Endothelial cell of umbilical vein (primary cell): Measurements from ENCODE around the gene SIRPG. TPM values are rescaled to one million over a fixed set of nuclear protein-coding genes. Genes with fewer than 3 reads are reported as not detected.

ENCODE experiments used
- BruUV-seq: library from RNA; stranded (reverse); fragments of 400-500 nt; replicated peaks from 2 replicates; lab custom pipeline; 2021; lab: Mats Ljungman, UMichigan
- CTCF ChIA-PET: fragments of 300-600, 350-600 bp; sonication (Branson Sonifier 250); formaldehyde crosslinking; loops from one replicate; lab custom pipeline; 2021; ENCODE audit warnings: antibody characterized with exemption, inconsistent platforms; lab: Charles Lee
- POLR2A ChIA-PET: fragments of 300-600, 350-600 bp; sonication (Branson Sonifier 250); formaldehyde crosslinking; loops from one replicate; lab custom pipeline; 2021; ENCODE audit warnings: antibody characterized with exemption, inconsistent platforms; lab: Charles Lee
- DNase-seq: peaks from one replicate; pipeline ENCODE4 v3.0.0-alpha.2; 2011; ENCODE audit warnings: low read depth, low spot score
- FAIRE-seq: peaks from 2 replicates; lab custom pipeline; 2011; peaks lifted over from hg19 to GRCh38; lab: Jason Lieb, UNC
- H2AFZ ChIP-seq: 2 replicates; pipeline ENCODE4 v1.6.0; 2012; ENCODE audit warnings: low read depth, low read length, control low read depth, inconsistent platforms
- H3K27ac ChIP-seq: 2 replicates; pipeline ENCODE4 v1.5.1; 2011; ENCODE audit warnings: low read depth, mild to moderate bottlenecking, control low read depth, low read length, moderate library complexity; ENCODE audit not compliant: insufficient read depth
- H3K27me3 ChIP-seq, 2 experiments: 2 replicates each; pipeline versions ENCODE4 v1.6.0 to v1.6.1; 2011; ENCODE audit warnings: low read length in 2 of 2, mixed read lengths in 1 of 2; ENCODE audit not compliant: control insufficient read depth in 2 of 2, insufficient read depth in 2 of 2
- H3K36me3 ChIP-seq, 2 experiments: 2 replicates in 1 of 2; 3 replicates in 1 of 2; pipeline ENCODE4 v1.5.1; 2011; ENCODE audit warnings: low read length in 2 of 2, mild to moderate bottlenecking in 1 of 2, moderate library complexity in 1 of 2; ENCODE audit not compliant: control insufficient read depth in 2 of 2, insufficient read depth in 2 of 2; ENCODE audit errors: extremely low read depth in 1 of 2
- H3K4me1 ChIP-seq: 3 replicates; pipeline ENCODE4 v1.5.1; 2011; ENCODE audit warnings: mild to moderate bottlenecking, low read length; ENCODE audit not compliant: control insufficient read depth, insufficient read depth; ENCODE audit errors: extremely low read depth
- H3K4me2 ChIP-seq: 2 replicates; pipeline ENCODE4 v1.6.1; 2011; ENCODE audit warnings: low read length, control low read depth, mixed read lengths; ENCODE audit not compliant: insufficient read depth
- H3K4me3 ChIP-seq, 3 experiments: fragments of 200-600 bp in 1 of 3; sonication (generic), shearing (Covaris generic) in 1 of 3; replicated peaks in 1 of 3; 2 replicates each; pipeline ENCODE4 v1.5.1; 2011 to 2016; ENCODE audit warnings: control low read depth in 3 of 3, low read length in 3 of 3, mild to moderate bottlenecking in 2 of 3, inconsistent platforms in 1 of 3, low read depth in 1 of 3, moderate library complexity in 1 of 3; ENCODE audit not compliant: insufficient read depth in 1 of 3
- H3K79me2 ChIP-seq: 2 replicates; pipeline ENCODE4 v1.6.0; 2012; ENCODE audit warnings: low read length, inconsistent platforms; ENCODE audit not compliant: control insufficient read depth, insufficient read depth
- H3K9ac ChIP-seq: replicated peaks from 2 replicates; pipeline ENCODE3; 2011; ENCODE audit warnings: low read length, control low read depth; ENCODE audit not compliant: insufficient read depth; ENCODE audit errors: extremely low read depth
- H3K9me1 ChIP-seq: replicated peaks from 3 replicates; pipeline ENCODE4 v1.6.0; 2011; ENCODE audit warnings: mild to moderate bottlenecking, low read length; ENCODE audit not compliant: control insufficient read depth, insufficient read depth; ENCODE audit errors: extremely low read depth
- H3K9me3 ChIP-seq: replicated peaks from 2 replicates; pipeline ENCODE4 v1.5.1; 2012; ENCODE audit warnings: low read length, inconsistent platforms; ENCODE audit not compliant: control insufficient read depth, insufficient read depth
- H4K20me1 ChIP-seq: replicated peaks from 2 replicates; pipeline ENCODE3; 2011; ENCODE audit warnings: mild to moderate bottlenecking, low read length; ENCODE audit not compliant: control insufficient read depth, insufficient read depth; ENCODE audit errors: extremely low read depth
- CTCF ChIP-seq, 2 donors: IDR thresholded peaks; 1 replicate in 1 of 2; 2 replicates in 1 of 2; pipeline ENCODE4 v1.5.1; 2011; ENCODE audit warnings: low read length in 2 of 2, mild to moderate bottlenecking in 2 of 2, moderate library complexity in 2 of 2, control low read depth in 1 of 2, inconsistent platforms in 1 of 2, low read depth in 1 of 2; ENCODE audit not compliant: insufficient read depth in 1 of 2; ENCODE audit errors: extremely low read depth in 1 of 2
- EZH2 ChIP-seq: IDR thresholded peaks from 2 replicates; pipeline ENCODE4 v1.6.1; 2012; ENCODE audit warnings: borderline replicate concordance, low read depth, mild to moderate bottlenecking, moderate library complexity, low read length, inconsistent platforms; ENCODE audit not compliant: severe bottlenecking
- FOS ChIP-seq: IDR thresholded peaks from 2 replicates; pipeline ENCODE4 v1.6.1; 2011; ENCODE audit warnings: mild to moderate bottlenecking, low read length, moderate library complexity, borderline replicate concordance; ENCODE audit not compliant: insufficient read depth
- GATA2 ChIP-seq: IDR thresholded peaks from 2 replicates; pipeline ENCODE4 v1.7.0; 2011; ENCODE audit warnings: low read depth, mild to moderate bottlenecking, moderate library complexity, mixed read lengths, low read length; ENCODE audit not compliant: insufficient read length, insufficient read depth
- JUN ChIP-seq: IDR thresholded peaks from 2 replicates; pipeline ENCODE4 v1.6.1; 2011; ENCODE audit warnings: borderline replicate concordance, low read depth; ENCODE audit not compliant: insufficient read length, insufficient read depth
- MAX ChIP-seq: IDR thresholded peaks from 2 replicates; pipeline ENCODE4 v1.6.1; 2011; ENCODE audit not compliant: insufficient read depth, insufficient read length
- MYC ChIP-seq: IDR thresholded peaks from one replicate; pipeline ENCODE4 v1.6.1; 2011; ENCODE audit warnings: mild to moderate bottlenecking, low read depth, low read length
- POLR2A ChIP-seq: IDR thresholded peaks from 2 replicates; pipeline ENCODE4 v1.6.1; 2012; ENCODE audit warnings: low read depth, mild to moderate bottlenecking, control low read depth, low read length
- POLR2AphosphoS5 ChIP-seq: IDR thresholded peaks from 2 replicates; pipeline ENCODE4 v1.6.1; 2012; ENCODE audit warnings: low read depth, mild to moderate bottlenecking, control low read depth, low read length, moderate library complexity; ENCODE audit not compliant: insufficient read depth
- dilution Hi-C: fragments of 300-500 bp; cut with MboI; formaldehyde crosslinking; loops from one replicate; pipeline ENCODE4 v1.15.0; 2019; ENCODE audit warnings: low sequenced_read_pairs; ENCODE audit not compliant: extremely low pct_ligation_motif_present
- intact Hi-C: fragments of 100-400 bp; cut with micrococcal nuclease; formaldehyde crosslinking; loops from one replicate; pipeline ENCODE4 v1.10.0; 2022
- polyA plus RNA-seq, 4 experiments: library from polyadenylated mRNA; depleted of rRNA in 3 of 4; stranded (reverse) in 3 of 4; unstranded in 1 of 4; fragments of >200 nt; gene quantifications; 2 replicates each; pipeline versions ENCODE4 v1.2.1 to v1.2.3, GENCODE V29; 2011 to 2012; ENCODE audit warnings: missing spikeins in 1 of 4
- total RNA-seq: library from RNA; stranded (reverse); gene quantifications from 2 replicates; pipeline ENCODE4 v1.2.3, GENCODE V29; 2021

SIRPG gene
- total and polyA plus RNA-seq, 2 donors (not counting 3 experiments of a cell fraction or from before 2014, with no cell fraction given), result not detected

GRCh38 chr20:1660246-1660645 lies 2.7 kb upstream of the SIRPG start:
- Histone ChIP-seq H3K4me1 (no peaks in the 10 kb centered on the region), H3K9ac (no peak overlapping the region), H3K4me3 (no peak overlapping the region), H3K79me2 (no peaks in the 10 kb centered on the region), H3K9me3 (no peaks in the 10 kb centered on the region), H3K27me3 (peaks cover 12% of the 10 kb centered on the region in 2 experiments), H4K20me1 (no peaks in the 10 kb centered on the region), H3K4me2 (no peak overlapping the region), H3K36me3 (no peaks in the 10 kb centered on the region), H3K9me1 (no peaks in the 10 kb centered on the region), H2AFZ (no peak overlapping the region), H3K27ac (no peak overlapping the region)
- dilution Hi-C loops (no loop called here), intact Hi-C loops (no loop called here)
- BruUV-seq, result no TSS peak
- FAIRE-seq, result no peak
- POLR2A ChIA-PET, result interaction anchor here (0.6 kb wide), 1 partner anchor 224 kb away, joined by 3 read pairs; no protein-coding TSS in a partner anchor
- CTCF ChIA-PET, result no interaction called here
- TF ChIP-seq POLR2A (no peak), FOS (no peak), MAX (no peak), GATA2 (no peak), CTCF (IDR thresholded peaks at IDR 0.05; ENCODE audit: extremely low read depth in 1 of 2, insufficient read depth in 1 of 2, low read depth in 1 of 2, low read length in 2 of 2) (no peak), JUN (no peak), EZH2 (no peak), POLR2AphosphoS5 (no peak), MYC (no peak)
- no peak for DNase-seq
